Epidermal melanocyte (primary cell): ENCODE results near the gene FUOM.

ENCODE experiments used
- DNase-seq: peaks from one replicate; pipeline ENCODE4 v3.0.0; 2011; ENCODE audit warnings: low spot score; ENCODE audit not compliant: insufficient read length

Gene FUOM

DNA sequence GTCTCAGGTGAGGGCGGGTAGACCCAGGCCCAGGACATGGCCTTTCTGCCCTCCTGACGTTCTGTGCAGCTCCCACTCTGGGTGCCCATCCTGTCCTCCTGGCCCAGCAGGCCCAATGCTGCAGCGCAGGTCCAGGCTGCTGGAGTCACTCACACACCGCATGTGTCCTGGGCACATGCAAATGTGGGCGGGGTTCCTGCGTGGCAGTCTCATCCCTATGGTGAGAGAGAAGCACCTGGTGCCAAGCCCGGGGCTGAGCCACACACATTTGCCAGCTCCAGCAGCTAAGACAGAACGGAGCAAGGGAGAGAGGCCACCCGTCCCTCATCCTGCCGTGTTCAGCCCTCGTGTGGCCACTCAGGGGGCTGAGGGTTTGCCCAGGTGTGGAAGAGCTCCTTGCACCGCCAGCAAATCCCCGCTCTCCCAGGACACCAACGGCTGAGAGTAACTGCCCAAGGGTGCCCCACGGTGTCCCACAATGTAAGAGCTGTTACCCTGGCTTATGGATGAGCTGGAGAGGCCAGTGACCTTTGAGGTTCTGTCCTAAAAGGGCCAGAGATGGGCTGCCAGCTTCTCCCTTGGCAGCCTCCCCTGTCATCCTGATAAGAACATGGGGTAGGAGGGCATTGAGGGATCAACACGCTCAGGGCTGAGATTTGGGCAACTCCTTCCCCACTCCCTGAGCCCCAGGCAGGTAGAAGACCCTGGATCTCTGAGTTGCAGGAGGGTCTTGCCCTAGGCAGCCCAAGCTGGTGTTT lies 4.4 kb downstream of the FUOM start:
- no peak for DNase-seq

DNA sequence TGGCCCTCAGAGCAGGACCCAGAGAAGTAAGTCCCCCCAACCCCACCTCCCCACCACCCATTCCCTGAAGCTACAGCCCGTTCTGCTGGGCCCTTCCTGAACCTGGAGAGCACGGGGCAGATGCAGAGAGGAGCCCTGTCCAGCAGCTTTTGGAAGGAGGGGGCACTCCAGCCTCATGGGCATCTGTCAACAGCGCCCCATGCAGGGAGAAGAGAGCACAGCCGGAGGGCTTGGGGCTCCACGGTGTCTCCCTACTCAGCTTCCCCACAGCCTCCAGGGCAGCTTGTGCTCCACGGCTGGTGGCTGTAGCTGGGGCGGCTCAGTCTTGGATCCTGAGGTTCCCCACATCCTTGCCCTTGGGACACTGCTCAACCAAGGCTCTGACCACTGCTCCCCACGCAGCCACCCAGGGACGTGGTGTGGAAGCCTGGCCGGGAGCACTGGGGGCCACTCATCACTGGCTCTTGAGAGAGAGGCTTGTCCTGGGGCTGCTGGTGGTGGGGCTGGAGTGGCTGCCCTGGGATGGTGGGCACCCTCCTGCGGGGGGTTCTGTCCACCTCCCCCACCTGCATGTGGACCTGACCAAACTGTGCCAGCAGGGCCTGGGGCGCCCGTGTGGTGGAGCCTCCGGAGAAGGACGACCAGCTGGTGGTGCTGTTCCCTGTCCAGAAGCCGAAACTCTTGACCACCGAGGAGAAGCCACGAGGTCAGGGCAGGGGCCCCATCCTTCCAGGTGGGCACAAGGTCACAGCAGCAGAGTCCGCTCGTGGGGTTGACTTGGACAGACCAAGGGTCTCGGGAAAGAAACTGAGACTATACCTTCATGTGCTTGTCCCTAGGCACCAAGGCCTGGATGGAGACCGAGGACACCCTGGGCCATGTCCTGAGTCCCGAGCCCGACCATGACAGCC lies 6.2 kb downstream of the FUOM start:
- DNase-seq = no peak

DNA sequence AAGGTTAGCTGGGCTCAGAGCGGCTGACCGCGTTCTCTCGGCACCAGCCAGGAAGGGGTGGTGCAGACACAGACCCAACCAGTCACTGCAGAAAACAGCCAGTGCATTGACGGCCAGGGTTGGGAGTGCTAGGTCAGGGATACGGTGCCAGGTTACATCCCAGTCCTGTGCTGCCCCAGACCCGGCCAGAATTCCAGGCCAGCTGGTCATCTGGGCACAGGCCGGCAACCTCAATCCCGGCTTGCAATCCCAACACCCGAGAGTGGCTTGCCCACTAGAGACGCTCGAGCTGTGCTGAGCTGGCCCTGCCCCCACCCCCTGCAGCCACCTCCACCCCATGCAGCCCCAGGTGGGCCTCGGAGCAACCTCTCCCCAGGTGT lies 6.9 kb downstream of the FUOM start:
- no peak for DNase-seq

DNA sequence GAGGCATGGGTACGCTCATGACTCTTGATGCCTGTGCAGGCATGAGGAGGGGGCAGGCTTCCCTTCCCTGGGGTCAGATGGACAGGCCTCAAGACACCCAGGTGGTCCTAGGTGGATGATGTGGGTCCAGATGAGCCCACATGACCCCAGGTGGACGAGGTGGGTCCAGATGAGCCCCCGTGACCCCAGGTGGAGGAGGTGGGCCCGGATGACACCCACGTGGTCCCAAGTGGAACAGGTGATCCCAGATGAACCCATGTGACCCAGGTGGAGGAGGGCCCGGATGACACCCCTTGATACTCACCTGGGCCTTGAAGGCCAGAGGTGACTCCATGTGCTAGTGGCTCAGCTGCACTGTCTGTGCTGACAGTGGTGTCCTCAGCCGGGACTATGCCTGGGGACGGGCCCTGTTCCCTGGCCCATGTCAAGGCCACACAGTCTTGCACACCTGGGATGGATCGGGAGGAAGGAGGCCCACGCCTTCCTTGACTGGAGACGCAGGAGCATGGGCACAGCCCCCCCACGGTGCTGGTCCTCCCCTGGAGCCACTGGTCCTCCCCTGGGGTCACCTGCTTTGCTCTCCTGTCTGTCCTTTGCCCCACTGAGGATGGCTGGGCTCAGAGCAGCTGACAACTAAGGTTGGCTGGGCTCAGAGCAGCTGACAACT lies 7.4 kb downstream of the FUOM start:
- DNase-seq = no peak

DNA sequence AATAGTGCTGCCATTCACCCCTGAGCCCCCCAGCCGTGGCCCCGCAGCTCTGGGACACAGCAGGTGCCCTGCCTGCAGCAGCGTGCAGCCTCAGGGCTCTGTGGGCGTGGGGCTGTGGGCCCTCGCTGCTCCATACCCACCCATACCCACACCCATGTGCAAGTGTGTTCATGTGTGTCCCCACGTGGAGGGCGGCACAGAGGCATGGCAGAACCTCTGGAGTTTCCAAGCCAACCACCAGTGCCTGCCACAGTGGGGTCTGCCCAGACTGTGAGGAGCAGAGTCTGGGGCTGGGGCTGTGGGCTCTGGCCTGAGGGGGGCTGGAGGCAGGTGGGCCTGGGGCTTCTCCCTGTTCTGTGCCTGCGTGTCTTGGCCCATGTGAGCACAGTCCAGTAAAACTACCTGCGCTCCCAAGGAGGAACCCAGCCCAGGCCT lies 8.2 kb downstream of the FUOM start:
- no peak for DNase-seq

DNA sequence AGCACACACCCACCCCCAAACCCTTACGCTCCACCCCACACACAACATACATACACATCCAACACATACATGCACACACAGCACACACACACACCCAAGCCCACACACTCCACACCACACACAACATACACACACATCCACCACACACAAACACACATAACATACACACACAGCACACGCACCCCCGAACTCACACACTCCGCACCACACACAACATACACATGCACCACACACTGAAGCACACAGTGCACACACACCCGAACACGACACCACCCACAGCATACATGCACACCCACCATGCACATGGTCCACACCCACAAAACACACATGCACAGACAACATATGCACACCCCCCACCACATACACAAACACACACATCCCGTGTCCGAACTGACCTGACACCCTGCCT lies 8.7 kb downstream of the FUOM start:
- no peak for DNase-seq

DNA sequence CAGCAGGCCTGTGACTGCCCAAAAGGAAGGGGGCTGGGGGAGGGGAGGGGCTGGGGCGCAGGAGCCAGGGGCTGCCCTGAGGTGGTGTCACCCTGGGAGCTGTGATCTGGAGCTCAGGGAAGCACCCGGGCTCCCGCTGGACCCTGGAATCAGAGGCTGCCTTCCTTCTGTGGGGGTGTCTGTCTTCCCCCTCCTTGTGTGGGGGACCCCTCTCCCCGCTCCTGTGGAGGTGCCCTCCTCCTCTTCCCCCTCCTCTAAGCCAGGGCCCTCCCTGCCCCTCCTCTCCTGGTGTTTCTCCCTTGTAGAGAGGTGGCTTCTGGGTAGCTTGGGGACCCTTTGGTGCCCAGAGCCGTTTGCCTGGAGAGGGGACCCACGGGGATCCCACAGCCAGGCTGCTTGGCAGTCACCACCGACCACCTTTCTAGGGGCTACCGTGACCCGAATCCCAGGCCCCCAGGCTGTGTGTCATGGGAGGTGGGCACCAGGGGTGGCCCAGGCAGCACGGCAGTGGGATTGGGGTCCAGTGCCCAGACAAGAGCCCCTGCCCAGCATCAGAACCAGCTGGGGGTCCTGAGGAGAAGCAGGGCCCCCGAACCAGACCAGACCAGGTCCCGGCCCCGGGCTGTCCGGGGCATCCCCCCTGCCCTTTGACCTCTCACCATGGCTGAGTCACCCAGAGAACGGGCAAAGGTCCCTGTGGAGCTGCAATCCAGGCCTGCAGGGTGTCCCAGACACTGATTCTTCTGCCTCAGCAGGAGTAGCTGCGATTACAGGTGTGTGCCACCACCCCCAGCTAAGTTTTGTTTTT lies 9.9 kb downstream of the FUOM start:
- DNase-seq = no peak

DNA sequence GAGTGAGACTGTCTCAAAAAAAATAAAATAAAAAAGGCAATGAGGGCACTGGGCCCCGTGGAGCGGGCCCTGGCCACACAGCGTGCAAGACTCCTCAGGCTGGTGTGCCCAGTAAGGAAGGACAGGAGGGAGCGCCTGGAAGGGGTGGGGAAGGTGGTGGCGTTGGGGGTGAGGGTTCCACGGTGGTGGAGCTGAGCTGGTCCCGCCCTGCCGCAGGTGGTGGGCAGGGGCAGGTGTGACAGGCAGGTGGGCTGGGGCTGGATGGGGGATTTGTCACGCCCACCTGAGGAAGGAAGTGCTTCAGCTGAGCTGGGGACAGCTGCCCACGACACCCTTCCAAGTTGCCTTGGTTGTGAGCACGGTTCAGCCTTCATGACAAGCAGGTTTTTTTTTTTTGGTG lies 11.4 kb downstream of the FUOM start:
- no peak for DNase-seq

DNA sequence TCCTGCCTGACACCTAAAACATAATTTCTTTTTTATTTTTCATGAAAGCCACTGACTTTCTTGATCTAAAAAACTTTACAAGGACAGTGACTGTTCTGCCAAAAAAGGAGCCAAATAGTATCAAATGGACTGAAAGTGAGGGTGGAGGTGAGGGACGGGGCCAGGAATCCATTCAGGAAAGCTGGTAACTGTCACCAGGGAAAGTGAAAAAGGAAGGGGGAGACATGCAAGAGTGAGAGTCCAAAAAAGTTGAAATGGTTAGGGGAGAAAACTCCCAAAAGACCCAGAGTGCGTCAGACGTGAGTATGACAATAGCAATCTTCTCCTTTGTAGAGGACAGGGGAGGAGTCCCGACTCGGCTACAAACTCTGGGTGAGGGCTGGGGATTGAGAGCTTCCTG lies 13.6 kb downstream of the FUOM start:
- no peak for DNase-seq

DNA sequence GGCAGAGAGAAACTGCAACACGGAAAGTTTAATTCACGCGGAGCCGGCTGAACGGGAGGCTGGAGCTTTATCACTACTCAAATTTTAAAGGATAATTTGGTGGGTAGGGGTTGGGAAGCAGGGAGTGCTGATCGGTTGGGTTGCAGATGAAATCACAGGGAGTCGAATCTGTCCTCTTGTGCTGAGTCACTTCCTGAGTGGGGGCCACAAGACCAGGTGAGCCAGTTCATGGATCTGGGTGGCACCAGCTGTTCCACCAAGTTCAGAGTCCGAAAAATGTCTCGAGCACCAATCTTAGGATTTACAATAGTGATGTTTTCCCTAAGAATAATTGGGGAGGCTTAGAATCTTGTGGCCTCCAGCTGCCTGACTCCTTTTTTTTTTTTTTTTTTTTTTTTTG lies 14.3 kb downstream of the FUOM start:
- DNase-seq = no peak

DNA sequence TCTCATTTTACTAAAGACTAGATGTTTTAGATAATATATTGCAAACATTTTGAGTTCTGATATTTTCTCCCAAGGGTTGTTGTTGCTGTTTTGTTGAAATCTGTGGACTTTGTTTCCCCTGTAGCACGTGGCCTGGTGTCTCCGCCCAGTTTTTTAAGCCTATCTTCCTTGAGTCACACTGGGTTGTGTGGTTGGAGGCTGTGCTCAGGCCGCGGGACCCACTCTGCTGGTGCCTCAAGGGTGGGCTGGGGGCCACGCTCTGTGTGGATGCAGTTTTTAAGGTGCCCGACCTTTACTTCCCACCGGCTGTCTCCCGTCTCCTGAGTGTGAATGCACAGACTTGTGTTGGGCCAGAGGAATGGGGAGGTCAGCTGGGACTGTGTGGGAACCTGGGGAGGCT lies 14.9 kb downstream of the FUOM start:
- no peak for DNase-seq

DNA sequence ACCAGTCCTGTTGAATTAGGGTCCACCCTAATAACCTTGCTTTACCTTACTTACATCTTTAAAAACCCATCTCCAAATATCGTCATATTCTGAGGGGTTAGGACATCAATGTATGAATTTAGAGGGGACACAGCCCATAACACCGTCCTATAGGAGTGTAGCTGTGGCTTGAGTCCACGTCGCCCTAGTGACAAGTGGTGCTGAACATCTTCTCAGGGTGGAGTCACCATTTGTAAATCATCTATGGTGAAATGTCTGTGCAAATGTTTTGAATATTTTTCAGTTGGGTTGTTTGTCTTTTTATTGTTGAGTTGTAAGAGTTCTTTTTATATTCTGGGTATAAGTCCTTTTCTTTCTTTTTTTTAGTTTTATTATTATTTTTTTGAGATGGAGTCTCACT lies 15.8 kb downstream of the FUOM start:
- no peak for DNase-seq

DNA sequence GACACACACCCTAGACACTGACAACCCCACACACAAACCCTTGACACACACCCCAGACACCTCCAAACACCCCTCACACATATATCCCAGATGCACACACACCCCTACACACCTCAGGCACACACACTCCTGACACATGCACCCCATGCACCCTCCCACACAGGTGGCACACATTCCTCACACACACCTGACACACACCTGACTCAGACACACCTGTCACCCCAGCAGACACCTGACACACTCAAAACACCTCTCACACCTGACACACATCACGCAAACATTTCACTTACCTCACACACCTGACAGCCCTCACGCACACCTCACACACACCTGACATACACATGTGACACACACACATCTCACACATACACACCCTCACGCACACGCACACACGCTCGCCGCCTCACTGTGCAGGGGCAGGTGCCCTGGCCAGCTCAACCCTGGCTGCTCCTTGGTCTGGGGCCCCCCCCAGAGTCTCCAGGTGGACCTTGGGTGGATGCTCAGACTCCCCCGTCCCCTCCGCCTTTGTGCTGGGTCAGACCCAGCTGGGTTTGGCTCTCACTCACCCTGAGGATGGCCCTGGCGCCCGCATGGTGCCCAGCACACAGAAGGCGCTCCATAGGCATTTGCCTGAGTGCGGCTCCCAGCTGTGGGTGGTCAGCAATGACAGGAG lies 18.0 kb downstream of the FUOM start:
- no peak for DNase-seq

DNA sequence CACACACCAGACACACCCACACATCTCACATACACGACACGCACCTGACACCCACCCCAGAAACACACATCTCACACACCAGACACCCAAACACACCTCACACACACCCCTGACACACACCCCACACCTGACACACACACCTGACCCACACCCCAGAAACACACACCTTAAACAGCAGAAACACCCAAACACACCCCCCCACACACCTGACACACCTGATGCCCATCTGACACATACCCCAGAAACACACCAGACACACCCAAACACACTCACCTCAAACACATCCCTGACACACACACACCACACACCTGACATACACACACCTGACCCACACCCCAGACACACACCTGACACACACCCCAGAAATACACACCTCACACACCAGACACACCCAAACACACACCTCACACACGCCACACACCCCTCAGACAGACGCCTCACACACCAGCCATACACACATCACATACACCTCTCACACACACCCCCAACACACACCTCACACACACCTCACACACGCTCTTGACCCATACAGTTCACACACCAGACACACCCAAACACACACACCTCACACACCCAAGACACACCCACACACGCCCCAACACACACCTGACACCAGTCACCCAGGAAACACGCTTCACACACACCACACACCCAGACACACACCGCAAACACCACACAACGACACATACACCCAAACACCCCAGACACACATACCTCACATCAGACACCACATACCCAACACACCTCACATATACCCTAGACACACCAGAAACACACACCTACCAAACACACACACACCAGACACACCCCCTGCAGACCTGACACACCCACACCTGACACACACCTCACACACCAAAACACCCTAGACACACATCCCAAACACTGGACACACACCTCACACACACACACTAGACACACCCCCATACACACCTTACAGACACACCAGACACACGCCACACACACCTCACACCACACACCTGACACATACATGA lies 19.4 kb downstream of the FUOM start:
- DNase-seq = no peak

DNA sequence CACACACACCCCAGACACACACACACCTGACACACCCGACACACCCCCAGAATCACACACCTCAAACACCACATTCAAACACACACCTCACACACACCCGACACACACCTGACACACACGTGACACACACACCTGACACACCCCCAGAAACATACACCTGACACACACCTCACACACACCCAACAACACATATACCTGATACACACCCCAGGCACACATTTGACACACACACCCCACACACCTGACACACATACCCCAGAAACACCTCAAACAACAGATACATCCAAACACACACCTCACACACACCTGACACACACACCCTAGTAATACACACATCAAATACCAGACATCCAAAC lies 20.5 kb downstream of the FUOM start:
- no peak for DNase-seq

DNA sequence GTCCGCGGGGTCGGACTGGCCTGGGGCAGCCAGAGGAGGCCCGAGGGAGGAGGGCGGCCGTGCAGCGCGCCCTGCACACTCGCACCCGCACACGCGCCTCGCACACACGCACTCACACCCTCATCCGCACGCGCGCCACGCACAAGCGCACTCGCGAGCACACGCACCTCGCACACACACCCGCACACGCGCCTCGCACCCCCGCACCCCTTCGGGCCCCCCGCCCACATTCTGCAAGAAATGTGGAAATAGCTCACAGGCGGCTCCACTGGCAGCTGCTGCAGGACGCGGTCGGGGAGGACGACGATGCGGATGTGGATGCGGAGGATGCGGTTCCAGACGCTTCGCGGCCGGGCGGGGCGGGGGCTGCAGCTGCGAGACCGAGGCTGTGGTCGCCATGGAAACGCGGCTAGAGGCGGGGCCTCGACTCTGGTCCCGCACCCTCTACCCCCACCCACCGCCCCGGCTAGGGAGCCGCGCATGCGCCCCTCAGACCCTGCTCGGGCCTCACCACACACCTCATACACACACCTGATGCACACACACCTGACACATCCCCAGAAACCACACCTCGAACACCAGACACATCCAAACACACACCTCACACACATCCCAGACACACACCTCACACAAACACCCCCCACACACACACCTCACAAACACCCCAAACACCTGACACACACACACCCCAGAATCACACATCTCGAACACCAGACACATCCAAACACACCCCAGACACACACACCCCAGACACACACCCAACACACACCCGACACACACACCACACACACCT lies 21.0 kb downstream of the FUOM start, which contains the start of gene CALY:
CALY (minus strand) TSS at position 320 of the 793 bp plus-strand sequence. CDS start 7,907 bp downstream, outside the sequence.
- no peak for DNase-seq

DNA sequence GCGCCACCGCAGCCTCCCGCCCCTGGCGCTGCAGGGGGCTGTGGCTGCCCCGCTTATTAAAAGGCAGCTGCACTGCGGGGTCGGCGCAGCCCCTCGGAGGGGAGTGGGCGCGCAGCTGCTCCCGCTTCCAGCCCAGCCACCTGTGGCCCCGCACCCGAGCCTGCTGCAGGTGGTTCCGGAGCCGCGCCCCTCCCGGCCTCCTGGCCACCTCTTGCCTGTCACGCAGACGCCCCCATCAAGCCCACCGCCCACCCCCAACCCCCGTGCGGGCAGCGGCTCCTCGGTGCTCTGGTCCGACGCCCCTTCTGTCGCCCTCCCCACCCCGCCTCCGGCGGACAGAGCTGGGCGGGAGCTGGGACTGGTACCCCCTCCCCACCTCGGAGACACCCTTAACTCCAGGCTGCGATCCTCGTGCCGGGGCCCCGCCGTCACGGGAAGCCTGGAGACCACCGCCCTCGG lies 21.7 kb downstream of the FUOM start:
- DNase-seq = no peak

DNA sequence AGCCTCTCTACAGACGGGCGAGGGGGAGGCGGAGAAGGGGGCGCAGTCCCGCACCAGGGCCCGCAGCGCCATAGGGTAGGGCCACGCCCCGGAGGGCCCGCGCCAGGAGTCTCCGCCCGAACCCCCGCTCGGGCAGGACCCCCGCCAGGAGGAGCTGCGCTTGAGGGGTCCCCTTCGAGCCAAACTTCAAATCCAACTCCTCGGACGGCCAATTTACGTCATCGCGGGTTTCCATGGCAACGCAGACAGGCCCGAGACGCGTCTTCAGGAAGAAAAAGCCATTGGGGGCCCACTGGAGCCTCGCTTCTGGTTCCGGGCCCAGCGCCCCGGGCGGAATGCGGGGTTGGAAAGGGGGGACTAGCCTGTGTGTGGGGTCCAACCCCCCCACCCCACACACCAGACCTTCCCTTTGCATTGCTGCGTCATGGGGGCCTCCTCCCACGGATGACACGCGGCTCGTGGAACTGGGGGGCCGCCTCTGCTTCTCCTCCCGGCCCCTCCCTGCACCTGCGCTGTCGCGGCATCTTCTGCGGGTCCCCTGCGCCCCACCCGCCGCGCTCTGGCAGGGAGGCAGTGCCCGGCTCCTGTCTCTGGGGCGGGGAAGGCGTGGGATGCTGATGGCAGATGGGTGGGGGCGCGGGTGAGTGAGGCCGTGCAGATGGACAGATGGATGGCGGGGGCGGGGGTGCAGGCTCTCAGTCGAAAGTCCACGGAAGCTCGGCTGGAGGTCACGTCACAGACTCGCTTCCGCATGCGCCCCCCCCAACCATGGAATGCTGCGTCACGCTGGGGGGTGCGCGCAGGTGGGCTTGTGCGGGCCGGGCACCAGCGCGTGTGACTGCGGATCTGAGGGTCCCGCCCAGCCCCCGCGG lies 22.3 kb downstream of the FUOM start:
- no peak for DNase-seq
